ENCODE data around the gene RNFT2.
"Not testable (repeated sequence)": the region's sequence is repeated elsewhere in the genome, so short reads cannot be mapped to it uniquely, and the experiment has no call there.

The RNFT2 gene

DNA sequence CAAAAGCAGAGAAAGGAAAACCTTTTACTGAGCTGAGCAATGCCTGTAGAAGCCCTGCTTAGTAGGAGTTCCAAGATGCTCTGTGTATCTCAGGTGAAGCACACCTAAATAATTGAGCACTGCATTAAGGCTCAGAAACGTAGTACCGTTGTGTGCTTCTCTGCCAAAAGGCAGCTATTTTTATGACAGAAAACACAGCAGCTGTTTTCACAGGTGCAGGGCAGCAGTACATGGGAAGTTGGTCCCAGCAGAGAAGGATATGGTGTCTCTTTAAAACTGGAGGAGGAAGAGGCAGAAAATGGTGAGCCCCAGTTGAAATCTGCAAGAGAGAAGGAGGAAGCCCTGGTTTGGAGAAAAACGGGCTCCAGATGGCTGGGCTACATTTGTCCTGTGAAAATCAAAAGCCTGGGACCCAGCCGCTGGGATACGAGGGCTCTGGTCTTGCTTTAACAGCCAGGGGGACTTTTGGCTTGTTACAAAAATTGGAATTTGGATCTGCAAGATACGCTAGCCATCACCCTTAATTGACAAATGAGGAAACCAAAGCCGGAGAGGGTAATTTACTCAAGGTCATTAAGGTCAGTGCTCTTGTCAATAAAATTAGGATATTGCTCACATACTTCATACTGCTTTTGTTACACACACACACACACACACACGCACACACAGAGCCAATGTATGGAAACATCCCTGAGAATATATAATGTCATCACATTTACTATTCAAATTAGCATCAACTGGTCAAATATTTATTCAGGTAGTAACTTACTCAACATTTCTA, 27.6 kb upstream of the RNFT2 start:
- DNase-seq: no peak

DNA sequence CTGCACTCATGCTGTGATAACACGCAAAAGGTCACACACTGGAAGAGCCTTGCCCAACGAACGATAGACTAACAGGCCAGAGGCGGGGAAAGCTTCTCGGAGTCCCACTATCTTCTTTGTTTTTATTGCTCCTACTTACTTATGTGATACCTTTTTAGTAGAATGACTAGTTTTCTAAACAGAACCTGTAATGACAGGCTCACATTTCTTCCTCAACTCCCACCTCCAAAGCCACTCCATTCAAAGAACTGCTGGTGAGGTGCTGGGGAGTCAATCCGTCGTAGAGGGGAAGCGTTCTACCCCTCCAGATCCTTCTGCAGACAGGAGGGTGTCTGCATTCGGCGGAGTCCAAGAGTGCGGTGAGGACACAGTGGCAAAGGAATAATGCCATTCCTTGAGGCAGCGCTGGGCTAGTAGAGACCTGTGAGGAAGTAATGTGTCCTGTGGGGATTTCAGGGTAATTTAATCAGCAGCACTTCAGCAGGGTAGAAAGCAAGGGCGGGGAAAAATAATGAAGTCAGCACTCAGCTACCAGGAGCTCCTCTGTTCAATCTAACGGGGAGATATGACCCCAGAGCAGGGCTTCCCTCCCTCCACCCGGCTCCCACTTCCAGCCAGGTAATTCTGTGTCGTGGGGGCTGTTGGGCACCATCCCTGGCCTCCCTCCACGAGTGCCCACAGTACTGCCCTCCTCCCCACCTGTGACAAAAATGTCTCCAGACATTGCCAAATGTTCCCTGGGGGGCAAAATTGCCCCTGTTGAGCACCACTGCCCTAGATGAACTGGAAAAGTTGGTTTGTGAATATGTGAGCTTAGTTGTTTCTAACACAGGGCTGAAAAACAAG, 25.4 kb upstream of the RNFT2 start:
- DNase-seq: no peak

DNA sequence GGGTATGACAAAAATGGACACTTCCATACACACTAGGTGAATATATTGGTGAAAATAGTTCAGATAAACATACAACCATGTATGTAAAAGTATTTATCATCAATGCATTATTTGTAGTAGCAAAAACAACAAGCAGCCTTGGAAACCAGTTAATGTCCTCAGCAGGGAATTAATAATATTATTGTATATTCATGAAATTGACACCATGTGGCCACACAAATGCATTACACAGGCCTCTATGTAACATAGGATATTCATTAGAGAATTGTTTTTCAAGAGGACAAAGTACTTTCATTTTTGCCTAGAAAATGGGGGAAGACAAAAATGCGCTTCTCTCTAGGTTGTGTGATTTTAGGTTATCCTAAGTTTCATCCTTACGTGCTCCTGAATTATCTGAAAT, 24.6 kb upstream of the RNFT2 start:
- DNase-seq: no peak

DNA sequence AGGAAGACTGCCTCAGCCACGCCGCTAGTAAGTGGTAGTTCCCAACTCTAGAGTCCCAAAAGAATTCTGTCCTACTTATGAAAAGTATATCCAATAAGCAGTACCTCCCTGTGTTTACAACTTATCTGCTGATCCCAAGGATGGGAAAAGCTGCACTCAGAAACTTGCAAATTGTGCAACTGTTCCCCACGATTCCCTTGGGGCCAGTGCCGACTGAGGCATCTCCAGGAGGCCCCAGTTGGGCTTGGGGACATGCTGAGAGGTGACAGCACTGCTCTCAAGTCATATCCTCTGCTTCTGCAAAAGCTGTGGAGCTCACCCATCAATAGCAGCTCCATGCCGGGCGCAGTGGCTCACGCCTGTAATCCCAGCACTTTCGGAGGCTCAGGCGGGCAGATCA, 23.9 kb upstream of the RNFT2 start:
- no peak for DNase-seq

DNA sequence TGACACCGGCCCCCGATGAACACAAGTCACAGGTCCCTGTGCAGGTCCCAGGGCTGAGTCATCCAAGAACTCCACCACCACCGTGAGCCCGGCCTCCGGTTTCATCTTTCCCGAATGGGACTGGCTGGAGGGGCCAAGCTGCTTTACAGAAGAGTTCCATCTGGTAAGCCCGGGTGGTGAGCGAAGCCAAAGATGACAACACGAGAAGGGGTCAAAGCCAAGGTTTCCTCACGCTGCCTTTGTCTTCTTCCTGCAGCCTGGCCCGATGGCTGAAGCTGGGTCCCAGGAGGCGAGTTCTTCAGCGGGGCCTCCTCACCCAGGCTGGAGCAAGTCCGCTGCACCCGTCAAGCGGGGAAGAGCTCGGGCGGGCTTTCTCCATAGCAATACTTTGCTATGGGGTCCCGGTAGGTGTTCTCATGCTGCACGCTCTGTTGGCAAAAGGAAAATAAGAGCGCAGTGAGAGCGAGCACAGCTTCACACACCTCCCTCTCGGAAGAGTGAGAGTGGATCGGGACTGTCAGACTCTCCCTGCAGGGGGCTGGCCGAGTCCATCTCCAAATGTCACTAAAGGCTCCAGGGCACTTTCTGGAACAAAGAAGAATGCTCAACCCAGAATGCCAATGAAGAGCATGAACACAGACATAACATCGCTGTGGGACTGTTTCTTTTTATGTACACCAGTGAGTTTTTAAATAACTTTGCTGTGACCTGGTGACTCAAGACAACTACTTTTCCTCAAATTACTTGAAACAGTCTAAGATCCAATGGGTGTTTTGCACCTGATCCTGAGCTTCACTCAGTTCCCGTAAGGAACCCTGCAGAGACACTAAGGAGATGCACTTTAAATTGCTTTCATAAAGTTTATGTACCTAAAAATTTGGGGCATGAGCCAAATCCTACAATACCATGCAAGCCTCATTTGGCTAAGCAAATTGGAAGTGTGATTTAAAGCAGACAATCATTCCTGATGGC, 20.4 kb upstream of the RNFT2 start:
- DNase-seq: no peak

DNA sequence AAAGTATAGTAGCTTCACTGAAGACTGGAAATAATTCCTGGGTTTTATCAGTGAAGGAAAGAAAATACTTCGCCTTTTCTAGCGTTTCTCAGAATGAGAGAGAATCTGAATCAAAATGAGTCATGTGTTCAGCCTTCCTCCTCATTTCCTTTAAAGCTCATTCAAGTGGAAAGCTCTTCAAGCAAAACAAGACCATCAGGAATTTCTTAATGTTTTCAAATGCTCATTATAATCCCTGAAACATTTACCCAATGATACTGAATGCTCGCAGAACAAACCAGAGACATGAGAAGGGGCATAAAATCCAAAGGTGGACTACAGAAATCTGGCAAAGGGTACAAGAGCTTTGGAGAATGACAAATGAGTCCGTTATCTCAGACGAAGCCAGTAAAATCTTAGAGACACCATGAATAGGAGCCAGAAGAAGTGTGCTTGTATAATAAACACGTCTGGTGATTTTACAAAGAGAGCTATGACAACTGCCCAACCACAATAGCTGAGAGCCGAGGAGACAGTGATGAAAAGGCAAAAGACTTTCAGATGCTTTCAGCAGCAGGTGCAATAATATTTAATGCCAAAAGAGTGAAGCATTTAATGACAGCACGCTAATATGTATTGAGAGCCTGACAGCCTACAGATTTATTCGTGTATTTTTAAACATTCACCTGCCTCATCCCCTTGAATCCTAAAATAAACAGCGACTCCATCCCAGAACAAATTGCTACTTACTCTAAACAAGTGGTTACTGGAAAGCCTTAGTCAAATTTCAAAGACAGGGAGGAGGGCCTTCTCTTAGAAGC, 19.3 kb upstream of the RNFT2 start:
- no peak for DNase-seq

DNA sequence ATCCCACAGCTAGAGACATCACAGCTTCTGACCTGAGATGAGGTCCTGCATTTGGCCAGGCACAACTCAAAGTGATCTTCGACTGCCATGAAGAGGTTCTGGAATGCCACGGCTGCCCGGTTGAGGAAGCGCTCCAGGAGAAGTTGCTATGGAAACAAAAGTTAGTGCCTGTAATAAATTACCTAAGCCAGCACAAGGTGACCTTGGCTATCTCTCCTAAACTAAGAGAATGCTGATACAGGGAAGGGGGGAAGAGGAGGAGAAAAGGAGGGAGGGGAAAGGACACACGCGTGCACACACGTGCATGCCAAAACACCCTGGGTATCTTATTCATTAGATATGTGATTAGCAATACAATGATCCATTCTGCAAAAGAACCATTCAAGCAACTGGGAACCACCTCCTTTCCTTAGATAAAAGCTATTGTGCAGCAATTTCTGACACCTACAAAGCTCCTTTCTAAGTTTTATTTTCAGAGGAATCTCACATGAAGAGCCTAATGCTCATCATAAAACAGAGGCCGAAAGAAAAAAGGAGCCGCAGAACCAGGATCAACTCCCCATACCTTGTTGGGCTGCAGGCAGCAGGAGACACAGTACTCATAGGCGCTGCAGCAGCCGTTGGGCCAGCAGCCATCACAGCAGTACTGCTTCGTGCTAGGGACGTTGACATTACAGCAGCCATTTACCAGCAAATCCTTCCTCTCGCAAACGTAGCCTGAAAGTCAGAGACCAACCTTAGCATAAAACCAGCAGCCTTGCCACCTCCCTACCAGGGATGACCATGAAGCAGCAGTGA, 18.2 kb upstream of the RNFT2 start:
- no peak for DNase-seq

DNA sequence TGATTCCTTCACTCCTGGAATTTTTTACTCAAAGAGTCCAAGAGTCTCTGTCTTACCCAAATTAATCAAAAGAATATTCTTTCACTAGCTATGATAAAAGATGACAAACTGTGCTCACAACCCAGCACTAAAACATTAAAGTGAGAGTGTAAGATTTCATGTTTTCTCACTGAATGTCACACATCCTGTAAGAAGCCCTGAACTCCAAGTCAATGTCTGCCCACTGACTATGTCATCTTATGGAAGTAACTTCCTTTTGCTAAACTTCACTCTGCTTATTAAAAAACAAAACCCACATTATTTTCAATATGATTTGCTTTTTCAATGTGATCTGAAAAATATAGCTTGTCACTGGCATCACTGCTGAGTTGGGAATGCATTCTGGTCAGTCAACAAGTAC, 15.9 kb upstream of the RNFT2 start:
- no peak for DNase-seq

DNA sequence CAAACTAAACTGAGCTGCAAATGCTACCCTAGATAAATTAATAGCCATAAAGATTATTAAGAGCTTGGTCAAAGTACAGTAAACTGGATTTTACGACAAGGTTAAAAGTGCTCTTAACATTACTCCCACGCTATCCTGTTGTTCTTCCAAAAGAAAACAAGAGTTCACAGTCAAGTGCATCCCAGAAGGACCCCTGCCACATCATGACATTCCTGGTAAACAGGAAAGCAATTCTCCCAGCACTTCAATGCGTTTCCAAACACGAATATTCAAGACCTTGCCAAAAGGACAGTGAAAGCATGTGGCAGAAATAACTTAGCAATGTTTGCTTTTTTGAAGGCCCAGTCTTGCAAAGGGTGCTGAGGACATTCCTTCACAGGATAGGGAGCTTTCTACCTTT, 11.4 kb upstream of the RNFT2 start:
- no peak for DNase-seq

DNA sequence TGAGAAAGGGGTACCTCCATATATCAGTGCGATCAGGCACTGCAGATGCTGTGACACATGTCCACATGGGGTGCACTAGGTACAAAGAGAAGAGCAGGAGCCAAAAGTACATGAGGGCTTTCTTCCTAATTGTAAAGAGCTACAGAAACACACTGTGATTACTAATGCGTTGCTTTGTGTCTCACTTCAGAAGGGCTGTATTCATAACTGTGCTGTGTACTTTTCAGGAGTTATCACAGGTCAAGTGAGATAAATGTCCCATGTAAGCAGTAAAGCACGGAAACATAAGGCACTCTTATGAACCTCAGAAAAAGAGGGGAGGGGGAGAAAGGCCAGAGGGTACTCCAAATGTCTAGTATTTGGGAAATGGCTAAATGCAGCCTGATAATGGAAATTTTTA, 10.9 kb upstream of the RNFT2 start:
- no peak for DNase-seq

DNA sequence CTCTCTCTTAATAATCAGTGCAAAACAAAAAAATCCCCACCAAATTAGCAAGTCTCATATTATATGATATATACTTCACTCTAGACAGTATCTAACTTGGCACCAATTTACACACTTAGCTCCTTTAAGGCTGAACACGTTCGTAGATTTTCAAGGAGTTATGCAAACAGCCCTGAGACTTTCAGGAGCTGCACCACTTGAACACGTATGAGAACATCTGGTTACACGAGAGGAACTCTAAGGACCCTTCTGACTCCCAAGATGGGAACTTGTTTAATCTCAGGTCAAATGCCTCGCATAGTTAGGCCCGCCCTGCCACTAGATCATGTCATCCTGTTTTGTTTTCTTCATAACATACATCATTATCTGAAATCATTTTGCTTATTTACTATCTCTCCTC, 10.2 kb upstream of the RNFT2 start:
- DNase-seq: no peak

DNA sequence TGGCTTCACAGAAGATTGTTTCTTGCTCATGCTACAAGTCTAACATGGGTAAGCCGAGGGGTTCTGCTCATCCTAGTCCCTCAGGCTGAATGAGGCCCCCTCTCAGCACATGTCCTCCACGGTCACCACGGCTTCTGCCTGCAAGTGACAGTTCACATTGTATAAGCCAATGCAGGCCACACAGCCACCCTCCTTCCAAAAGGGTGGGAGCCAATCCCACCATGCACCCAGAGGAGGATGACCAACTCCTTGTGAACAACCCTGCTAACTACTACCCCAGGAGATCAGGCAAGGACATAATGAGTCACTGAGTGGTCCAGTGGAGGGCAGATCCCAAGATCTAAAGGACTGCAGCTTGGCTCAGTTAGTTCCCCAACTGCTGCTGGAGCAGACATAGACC, 6.3 kb upstream of the RNFT2 start:
- DNase-seq: no peak

DNA sequence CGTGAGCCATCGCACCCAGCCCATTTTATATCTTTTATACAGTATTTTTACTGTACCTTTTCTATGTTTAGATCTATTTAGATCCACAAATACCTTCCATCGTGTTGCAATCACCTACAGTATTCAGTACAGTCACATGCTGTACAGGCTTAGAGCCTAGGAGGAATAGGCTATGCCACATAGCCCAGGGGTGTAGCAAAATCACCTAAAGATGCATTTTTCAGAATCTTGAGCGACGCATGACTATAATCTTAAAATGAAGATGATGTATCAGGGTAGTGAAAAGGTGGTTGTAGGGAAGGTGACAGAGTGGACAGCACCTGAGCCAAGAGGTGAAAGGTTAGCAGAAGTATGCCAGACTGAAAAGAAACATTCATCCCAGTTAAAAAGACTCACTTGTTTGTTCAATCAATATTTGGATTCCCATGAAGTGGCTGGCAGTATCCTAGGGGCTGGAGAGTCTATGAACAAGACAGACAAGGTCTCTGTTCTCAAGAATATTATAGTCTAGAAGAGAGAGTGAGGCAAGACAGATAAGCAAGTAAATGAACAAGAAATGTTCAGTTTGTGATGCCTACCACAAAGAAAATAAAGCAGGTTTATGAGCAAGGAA, 3.9 kb upstream of the RNFT2 start:
- DNase-seq: no peak

DNA sequence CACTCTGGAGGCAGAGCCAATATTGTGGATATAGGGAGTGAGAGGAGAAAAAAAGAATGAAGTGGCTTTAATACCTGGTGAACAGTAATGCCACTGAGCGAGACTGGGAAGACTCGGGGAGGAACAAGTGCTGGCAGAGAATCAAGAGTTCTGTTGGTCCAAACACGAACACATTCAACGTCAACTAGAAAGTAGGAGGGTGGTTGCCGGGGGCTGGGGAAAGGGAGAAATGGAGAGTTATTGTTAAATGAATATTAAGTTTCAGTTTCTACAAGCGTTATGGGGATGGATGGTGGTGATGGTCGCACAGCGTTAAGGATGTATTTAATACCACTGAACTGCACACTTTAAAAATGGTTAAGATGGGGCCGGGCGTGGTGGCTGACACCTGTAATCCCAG, 3.0 kb upstream of the RNFT2 start:
- no peak for DNase-seq

DNA sequence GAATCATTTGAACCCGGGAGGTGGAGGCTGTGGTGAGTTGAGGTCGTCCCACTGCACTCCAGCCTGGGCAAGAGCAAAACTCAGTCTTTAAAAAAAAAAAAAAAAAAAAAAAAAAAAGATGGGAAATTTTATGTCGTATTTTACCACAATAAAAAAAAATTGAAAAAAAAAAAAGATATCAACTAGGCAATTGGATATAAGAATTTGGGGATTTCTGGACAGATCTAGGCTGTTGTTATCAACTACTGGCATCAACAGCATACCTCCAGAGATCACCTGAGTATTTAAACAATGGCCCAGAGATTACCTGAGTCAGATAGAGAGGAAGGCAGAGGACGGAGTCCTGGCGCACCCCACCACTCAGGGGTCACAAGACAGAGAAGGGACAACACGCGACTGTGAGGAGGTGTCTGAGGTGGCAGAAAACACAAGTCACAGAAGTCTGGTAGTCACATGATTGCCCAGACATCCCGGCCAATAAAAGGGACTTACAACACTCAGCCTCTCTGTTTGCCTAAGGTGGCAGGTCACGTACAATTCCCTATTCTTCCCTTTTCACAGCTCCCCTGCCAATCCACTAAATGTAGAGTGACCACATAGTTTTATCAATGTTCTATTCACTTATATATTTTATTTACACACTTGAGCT, 2.0 kb upstream of the RNFT2 start:
- peak in 1 of 2 donors; percentile 2 for DNase-seq

DNA sequence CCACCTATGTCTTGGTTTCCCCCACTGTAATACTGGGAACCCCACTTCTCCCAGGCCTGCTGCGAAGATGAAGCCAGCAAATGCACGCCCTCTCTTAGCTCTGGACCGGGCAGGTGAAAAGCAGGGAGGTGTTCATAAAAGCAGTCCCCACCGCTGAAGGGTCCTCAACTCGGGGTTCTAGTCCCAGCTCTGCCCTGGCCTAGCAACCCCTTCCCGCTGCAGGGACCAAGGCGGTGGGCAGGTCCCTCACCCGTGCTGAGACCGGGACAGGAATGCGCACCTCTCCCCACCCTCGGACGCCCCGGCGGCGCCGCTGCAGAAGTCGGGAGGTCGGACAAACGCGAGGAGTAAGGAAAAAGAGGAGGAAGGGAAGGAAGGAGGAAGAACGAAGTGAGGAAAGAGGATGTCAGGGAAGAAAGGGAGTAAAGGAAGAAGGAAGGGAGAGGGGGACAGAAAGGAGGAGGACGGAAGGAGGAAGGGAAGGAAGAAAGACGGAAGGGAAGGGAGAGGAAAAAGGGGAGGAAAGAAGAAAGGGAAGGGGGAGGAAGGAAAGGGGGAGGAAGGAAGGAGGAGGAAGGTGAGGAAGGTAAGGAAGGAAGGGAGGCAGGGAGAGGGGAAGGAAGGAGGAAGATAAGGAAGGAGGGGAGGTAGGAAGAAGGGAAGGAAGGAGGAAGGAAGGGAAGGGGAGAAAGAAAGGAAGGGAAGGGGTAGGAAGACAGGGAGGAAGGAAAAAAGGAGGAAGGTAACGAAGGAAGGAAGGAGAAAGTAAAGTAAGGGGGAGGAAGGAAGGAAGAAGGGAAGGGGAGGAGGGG, 947 bp upstream of the RNFT2 start:
- DNase-seq: no peak

DNA sequence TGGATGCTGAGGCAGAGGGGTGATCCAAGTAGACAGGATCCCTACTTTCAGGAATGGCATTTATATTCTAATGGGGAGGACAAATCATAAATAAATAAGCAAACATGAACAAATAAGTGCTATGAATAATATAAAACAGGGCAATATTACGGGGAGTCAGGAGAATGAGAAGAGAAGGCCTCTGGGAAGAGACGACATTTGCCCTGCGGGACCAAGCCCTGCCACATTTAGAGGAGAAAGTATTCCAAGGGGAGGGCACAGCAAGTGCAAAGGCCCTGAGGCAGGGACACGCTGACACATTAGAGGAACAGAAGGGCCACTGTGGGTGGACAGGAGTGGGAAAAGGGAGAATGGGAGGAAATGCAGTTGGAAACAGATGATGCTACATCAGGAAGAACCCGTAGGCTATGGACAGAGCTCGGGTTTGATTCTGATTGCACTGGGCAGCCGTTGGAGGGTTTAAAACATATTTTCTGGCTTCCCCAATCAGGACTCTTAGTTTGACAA, 1.3 kb downstream of the RNFT2 start:
- no peak for DNase-seq

DNA sequence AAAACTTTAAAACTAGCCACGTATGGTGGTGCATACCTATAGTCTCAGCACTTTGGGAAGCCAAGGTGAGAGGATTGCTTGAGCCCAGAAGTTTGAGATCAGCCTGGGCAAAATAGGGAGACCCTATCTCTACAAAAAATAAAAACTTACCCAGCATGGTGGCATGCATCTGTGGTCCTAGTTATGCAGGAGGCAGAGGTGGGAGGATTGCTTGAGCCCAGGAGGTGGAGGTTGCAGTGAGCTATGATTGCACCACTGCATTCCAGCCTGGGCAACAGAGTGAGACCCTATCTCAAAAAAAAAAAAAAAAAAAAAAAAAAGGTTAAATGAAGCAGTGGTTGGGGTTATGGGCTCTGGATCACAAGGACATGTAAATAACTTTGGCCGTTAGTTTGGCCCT, 4.7 kb downstream of the RNFT2 start:
- DNase-seq: not testable (repeated sequence)

DNA sequence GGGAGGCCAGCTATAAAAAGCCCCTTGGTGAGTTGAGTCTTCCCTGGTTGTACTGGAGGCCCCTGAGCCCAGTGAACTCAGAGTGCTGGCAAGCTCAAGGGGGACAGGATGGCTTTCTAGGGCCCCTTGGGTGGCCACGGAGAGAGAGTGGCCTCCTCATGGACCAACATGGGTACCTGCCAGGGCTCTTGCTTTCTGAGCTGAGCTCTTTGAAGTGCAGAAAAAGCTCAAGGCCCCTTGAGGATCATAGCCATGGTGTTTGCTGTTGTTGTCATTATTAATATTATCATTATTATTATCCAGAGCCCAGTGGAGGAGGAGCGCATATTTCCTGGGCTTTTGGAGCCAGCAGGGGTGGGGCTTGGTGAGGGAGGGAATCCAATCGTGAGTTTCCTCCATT, 6.7 kb downstream of the RNFT2 start:
- no peak for DNase-seq

All from CD4-positive, alpha-beta T cell treated with Interferon alpha-2 for 1 hour (primary cell).